ENCODE data around the gene BCKDHA. TPM values are rescaled to one million over a fixed set of nuclear protein-coding genes. Genes with fewer than 3 reads are reported as not detected.
"Not testable (repeated sequence)": the region's sequence is repeated elsewhere in the genome, so short reads cannot be mapped to it uniquely, and the experiment has no call there.

Gene BCKDHA
- total and polyA plus RNA-seq, 5 donors: 21.0 to 50.4 (median 33.4) TPM

DNA sequence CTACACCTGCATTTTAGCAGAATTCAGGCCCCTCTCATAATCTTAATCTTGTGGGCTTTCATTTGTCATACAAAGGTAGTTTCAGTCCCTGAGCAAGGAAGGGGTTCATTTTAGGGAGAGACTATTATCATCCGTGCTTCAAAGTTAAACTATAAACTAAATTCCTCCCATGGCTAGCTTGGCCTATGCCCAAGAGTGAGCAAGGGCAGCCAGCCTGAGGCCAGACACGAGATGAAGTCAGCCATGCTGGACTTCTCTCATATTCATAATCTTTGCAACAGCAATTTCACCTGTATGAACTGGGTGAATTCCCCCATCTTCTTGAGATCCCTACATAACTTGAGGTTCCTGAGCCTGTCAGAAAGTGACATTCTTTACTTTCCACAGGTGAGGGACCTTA lies 58.3 kb downstream of the BCKDHA start:
- no peak for ATAC-seq
- Histone ChIP-seq H3K4me1 (ENCODE audit: control insufficient read depth, insufficient read depth, low read length) (peaks cover 2% of the 10 kb centered on the region), H3K27me3 (ENCODE audit: control insufficient read depth, insufficient read depth) (no peaks in the 10 kb centered on the region), H3K27ac (ENCODE audit: low read length) (no peak overlapping the region), H3K4me3 (ENCODE audit: low read length) (no peak overlapping the region), H3K9me3 (ENCODE audit: control insufficient read depth, low read length) (no peaks in the 10 kb centered on the region)
- DNase-seq: no peak
- intact Hi-C loops (cut with DNase I): loop anchor here in 1 of 4 donors (10.0 kb wide), 1 partner anchor 79 kb away; no protein-coding TSS in a partner anchor
- WGBS: 21% methylated on average over 2 of the region's 2 CpGs

DNA sequence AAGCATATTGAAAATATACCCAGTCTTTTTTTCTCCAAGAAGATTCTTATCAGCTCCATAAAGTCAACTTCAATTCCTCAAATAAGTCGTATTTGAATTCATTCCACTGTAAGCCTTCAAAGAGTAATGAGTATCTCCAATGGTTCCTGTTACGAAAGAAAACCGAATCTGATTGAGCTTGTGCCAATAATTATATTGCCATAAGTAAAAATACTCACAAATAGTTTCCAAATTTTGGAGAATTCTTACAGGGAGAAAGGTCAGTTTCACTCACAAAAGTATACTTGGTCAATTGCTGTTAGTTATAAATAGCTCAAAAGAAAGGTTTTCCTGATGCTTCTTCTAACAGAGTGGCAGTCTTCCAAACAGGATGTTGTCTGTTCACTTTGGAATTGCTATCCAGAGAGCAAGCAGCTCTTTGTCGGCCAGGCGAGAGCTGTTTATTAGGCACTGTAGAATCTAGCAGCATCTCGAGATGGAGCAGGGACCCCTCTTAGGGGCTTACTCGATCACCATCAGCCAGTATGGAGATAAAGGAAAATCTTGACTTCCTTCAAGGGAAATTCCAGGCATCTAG lies 58.8 kb downstream of the BCKDHA start:
- Histone ChIP-seq H3K27ac (ENCODE audit: low read length) (peak overlapping the region; percentile 81), H3K27me3 (ENCODE audit: control insufficient read depth, insufficient read depth) (no peaks in the 10 kb centered on the region), H3K4me3 (ENCODE audit: low read length) (no peak overlapping the region), H3K9me3 (ENCODE audit: control insufficient read depth, low read length) (no peaks in the 10 kb centered on the region), H3K4me1 (ENCODE audit: control insufficient read depth, insufficient read depth, low read length) (peaks cover 2% of the 10 kb centered on the region)
- 24% methylated on average over 7 of the region's 7 CpGs for WGBS
- intact Hi-C loops (cut with DNase I): loop anchor here in 1 of 4 donors (10.0 kb wide), 1 partner anchor 78 kb away; no protein-coding TSS in a partner anchor
- ATAC-seq (peak; percentile 68 to 84), DNase-seq (peak in 1 of 3 donors; percentile 43)

DNA sequence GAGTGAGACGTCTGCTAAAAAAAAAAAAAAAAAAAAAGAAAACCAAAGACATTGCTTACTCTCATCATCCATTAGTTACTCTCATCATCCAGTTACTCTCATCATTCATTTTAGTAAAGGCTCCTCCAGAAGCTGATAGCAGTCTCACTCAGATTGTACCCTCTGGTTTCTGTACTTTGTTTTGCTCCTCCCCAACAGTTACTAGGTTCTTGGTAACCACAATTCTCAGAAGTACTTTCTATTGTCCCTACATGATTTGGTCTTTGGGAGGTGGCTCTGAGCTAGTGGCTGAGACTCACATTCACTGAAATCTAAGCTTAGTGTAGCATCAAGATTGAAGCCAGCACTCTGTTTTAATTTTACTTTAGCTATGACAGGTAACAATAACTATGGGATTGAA lies 59.6 kb downstream of the BCKDHA start:
- Histone ChIP-seq H3K27me3 (ENCODE audit: control insufficient read depth, insufficient read depth) (no peaks in the 10 kb centered on the region), H3K4me1 (ENCODE audit: control insufficient read depth, insufficient read depth, low read length) (peaks cover 2% of the 10 kb centered on the region), H3K27ac (ENCODE audit: low read length) (no peak overlapping the region), H3K4me3 (ENCODE audit: low read length) (no peak overlapping the region), H3K9me3 (ENCODE audit: control insufficient read depth, low read length) (no peaks in the 10 kb centered on the region)
- intact Hi-C loops (cut with DNase I): loop anchor here in 1 of 4 donors (10.0 kb wide), 1 partner anchor 78 kb away; no protein-coding TSS in a partner anchor
- 63% methylated on average over 1 of the region's 1 CpG for WGBS
- no peak for DNase-seq
- ATAC-seq: peak in 1 of 2 donors; percentile 47

DNA sequence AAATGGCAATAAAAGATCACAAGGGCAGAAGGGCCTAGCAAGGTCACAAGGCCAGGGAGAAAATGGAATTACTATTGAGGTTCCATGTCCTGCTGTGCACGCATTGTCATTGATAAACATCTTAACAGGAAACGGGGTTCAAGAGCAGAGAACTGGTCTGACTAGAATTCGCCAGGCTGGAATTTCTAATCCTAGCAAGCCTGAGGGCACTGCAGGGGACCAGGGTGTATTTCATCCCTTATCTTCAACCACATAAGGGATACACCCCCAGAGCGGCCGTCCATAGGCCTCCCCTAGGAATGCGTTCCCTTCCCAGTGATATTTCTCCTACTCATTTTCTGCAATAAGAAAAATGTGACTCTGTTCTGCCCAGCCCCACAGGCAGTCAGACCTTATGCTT lies 64.9 kb downstream of the BCKDHA start:
- no peak overlapping the region for H3K4me3 ChIP-seq (ENCODE audit: low read length)
- H3K27ac ChIP-seq (ENCODE audit: low read length): no peak overlapping the region
- ATAC-seq: no peak
- H3K27me3 ChIP-seq (ENCODE audit: control insufficient read depth, insufficient read depth): no peaks in the 10 kb centered on the region
- H3K9me3 ChIP-seq (ENCODE audit: control insufficient read depth, low read length): no peaks in the 10 kb centered on the region
- intact Hi-C loops (cut with DNase I): no loop called here
- WGBS: 66% methylated on average over 6 of the region's 6 CpGs
- no peak for DNase-seq
- H3K4me1 ChIP-seq (ENCODE audit: control insufficient read depth, insufficient read depth, low read length): no peaks in the 10 kb centered on the region

DNA sequence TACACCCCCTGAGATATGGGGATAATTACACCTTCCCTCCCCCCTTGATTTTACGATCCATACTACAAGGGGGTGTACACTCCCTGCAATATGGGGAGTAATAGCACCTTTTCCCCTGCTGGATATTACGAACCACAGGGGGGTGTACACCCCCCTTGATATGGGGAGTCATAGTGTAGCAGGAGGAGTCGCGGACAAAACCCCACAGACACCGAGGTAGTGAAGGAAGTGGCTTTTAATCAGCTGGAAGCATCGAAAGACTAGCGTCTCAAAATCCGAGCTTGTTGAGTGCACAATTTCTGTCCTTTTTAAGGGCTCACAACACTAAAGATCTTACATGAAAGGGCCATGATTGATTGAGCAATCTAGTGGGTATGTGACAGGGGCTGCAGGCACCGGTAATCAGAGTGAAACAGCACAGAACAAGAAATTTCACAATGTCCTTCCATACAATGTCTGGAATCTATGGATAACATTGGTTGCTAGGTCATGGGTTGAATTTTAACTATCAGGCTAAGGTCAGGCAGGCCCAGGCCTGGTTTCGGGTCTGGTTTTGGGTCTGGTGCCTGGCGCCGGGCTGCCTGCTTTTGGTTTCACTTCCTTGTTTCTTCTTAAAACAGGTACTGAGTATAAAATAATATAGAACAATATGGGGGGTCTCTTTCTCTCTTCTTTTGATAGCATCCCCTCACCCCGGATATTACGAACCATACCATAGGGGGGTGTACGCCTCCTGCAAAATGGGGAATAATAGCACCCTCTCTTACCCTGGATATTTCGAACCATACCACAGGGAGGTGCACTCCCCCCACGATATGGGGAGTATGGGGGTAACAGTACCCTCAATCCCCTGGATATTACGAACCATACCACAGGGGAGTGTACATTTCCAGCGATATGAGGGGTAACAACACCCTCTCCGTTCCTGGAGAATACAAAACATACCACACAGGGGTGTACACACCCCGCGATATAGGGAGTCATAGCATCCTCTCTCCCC lies 65.9 kb downstream of the BCKDHA start:
- H3K4me3 ChIP-seq (ENCODE audit: low read length); H3K27ac ChIP-seq (ENCODE audit: low read length); H3K27me3 ChIP-seq (ENCODE audit: control insufficient read depth, insufficient read depth); ATAC-seq; intact Hi-C loops (cut with DNase I); H3K9me3 ChIP-seq (ENCODE audit: control insufficient read depth, low read length); H3K4me1 ChIP-seq (ENCODE audit: control insufficient read depth, insufficient read depth, low read length): not testable (repeated sequence)
- peak in 1 of 3 donors; percentile 53 for DNase-seq
- 82% methylated on average over 22 of the region's 22 CpGs for WGBS

Other genes starting within 250 kb of the BCKDHA start
- gene CYP2S1, start 204.6 kb upstream of the BCKDHA start, total RNA-seq: 1 to 10 TPM; 1.1 to 1.7 (median 1.2) TPM
- 0.14 TPM for gene CYP2S1, start 204.6 kb upstream of the BCKDHA start, polyA plus RNA-seq
- 10 to 100 TPM; 30.2 to 43.6 (median 38.5) TPM for gene AXL, start 178.6 kb upstream of the BCKDHA start, total RNA-seq
- 12.3 TPM for gene AXL, start 178.6 kb upstream of the BCKDHA start, polyA plus RNA-seq
- gene HNRNPUL1, start 133.4 kb upstream of the BCKDHA start, total RNA-seq: 100 to 1,000 TPM; 134 to 152 (median 141) TPM
- gene HNRNPUL1, start 133.4 kb upstream of the BCKDHA start, polyA plus RNA-seq: 89.4 TPM
- 10 to 100 TPM; 17.9 to 22.2 (median 18.9) TPM for gene CCDC97, start 87.6 kb upstream of the BCKDHA start, total RNA-seq
- 12.2 TPM for gene CCDC97, start 87.6 kb upstream of the BCKDHA start, polyA plus RNA-seq
- 10 to 100 TPM; 27.0 to 39.3 (median 33.3) TPM for gene TGFB1, start 43.9 kb upstream of the BCKDHA start, total RNA-seq
- 23.9 TPM for gene TGFB1, start 43.9 kb upstream of the BCKDHA start, polyA plus RNA-seq
- gene B9D2, start 33.7 kb upstream of the BCKDHA start, total RNA-seq: 1 to 10 TPM; 3.3 to 3.8 (median 3.5) TPM
- 5.1 TPM for gene B9D2, start 33.7 kb upstream of the BCKDHA start, polyA plus RNA-seq
- gene TMEM91, start 21.3 kb upstream of the BCKDHA start, total RNA-seq: 1 to 10 TPM; 4.6 to 6.7 (median 5.8) TPM
- 8.5 TPM for gene TMEM91, start 21.3 kb upstream of the BCKDHA start, polyA plus RNA-seq
- gene EXOSC5, start 459 bp upstream of the BCKDHA start, total RNA-seq: 10 to 100 TPM in 2 of 4 donors, 1 to 10 TPM in 2; 8.6 to 12.6 (median 10.8) TPM
- gene EXOSC5, start 459 bp upstream of the BCKDHA start, polyA plus RNA-seq: 12.2 TPM
- 1 to 10 TPM; 2.0 to 3.6 (median 3.1) TPM for gene B3GNT8, start 29.6 kb downstream of the BCKDHA start, total RNA-seq
- 3.4 TPM for gene B3GNT8, start 29.6 kb downstream of the BCKDHA start, polyA plus RNA-seq
- 10 to 100 TPM; 52.6 to 86.8 (median 77.5) TPM for gene DMAC2, start 42.1 kb downstream of the BCKDHA start, total RNA-seq
- gene DMAC2, start 42.1 kb downstream of the BCKDHA start, polyA plus RNA-seq: 84.9 TPM
- not detected for gene ERICH4, start 45.3 kb downstream of the BCKDHA start, total RNA-seq
- not detected for gene ERICH4, start 45.3 kb downstream of the BCKDHA start, polyA plus RNA-seq
- gene CEACAM21, start 178.3 kb downstream of the BCKDHA start, total RNA-seq: 1 to 10 TPM in 2 of 4 donors, under 1 TPM in 2; 0.65 to 1.6 (median 1.2) TPM
- 0.36 TPM for gene CEACAM21, start 178.3 kb downstream of the BCKDHA start, polyA plus RNA-seq
- gene CEACAM4, start 229.3 kb downstream of the BCKDHA start, total RNA-seq: under 1 TPM; 0.25 to 0.62 (median 0.32) TPM
- gene CEACAM4, start 229.3 kb downstream of the BCKDHA start, polyA plus RNA-seq: 0.16 TPM

Data from right cardiac atrium (tissue), 5 donors.